HG03565 (cell line): ENCODE results near the gene NUP88.
"Not testable (repeated sequence)": the region's sequence is repeated elsewhere in the genome, so short reads cannot be mapped to it uniquely, and the experiment has no call there.

Source experiments
- ATAC-seq: cut with Tn5 transposase; IDR thresholded peaks from one replicate; pipeline ENCODE4 v1.9.1; 2021; ENCODE audit warnings: mild to moderate bottlenecking, moderate library complexity; ENCODE audit not compliant: unreplicated experiment

NUP88 gene

DNA sequence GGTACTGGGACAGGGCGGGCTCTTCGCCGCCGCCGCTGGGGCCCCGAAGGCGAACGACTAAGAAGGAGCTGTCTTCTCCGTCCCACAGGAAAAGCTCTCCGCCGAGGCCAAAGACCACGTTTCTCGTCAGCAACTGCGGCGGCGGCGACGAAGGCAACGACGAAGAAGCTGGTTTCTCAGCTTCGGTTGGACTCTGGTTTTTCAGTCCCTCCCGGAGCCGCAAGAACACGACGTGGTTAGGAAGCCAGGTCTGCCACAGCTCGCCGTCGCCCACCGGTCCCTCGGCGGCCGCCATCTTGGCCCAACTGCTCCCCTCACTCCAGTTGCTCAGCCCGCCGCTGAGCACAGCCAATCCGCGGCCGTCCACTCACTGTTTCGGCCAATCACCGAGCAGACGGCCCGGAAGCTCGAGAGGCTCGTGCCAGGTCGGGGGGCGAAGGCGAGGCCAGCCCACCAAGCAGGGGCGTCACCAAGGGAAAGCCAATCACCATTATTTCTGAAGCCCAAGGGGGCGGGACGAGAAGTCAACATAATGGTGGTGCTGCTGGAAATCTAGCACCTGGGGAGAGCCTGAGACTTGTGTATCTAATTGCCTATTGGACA is at the start of gene NUP88:
Gene NUP88 (minus strand): TSS at position 307 of the 603 bp plus-strand sequence. CDS start 12 bp downstream, at position 295.
- ATAC-seq = peak; percentile 79

DNA sequence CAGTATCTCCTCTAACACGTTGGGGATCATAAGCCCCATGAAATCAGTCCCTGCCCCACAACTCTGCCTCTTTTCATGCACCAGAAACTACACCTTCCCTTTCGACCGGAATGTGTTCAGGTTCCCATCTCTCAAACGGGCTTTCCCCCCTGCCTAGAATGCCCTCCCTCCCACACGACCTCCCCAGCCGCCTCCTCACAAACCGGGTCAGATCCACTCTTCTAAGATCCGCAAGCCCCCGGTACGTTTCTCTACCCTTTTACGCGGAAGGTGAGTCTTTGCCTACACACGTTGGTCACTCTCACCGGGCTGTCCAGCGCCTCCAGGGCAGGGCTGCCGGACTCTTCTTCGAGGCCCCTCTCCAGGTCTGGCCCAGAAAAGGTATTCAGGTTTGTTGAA is 48.6 kb upstream of the NUP88 start:
- ATAC-seq = no peak

DNA sequence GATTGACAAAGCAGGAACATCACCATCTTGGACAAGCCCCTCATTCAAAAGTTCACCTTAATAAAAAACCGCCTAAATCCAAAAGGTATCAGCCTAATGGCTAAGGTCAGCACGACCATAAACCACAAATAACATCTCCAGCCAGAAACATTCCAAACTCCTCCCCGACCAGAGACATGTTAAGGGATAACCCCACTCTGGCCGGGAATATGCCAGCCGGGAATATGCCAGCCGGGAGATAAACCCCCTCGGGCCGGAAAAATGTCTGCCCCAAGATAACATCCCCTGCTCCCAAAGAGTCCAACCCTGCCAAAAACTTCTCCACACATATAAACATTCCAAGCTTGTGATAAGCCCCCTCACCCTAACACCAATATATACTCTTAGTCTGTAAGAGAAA is 48.0 kb upstream of the NUP88 start:
- no peak for ATAC-seq

DNA sequence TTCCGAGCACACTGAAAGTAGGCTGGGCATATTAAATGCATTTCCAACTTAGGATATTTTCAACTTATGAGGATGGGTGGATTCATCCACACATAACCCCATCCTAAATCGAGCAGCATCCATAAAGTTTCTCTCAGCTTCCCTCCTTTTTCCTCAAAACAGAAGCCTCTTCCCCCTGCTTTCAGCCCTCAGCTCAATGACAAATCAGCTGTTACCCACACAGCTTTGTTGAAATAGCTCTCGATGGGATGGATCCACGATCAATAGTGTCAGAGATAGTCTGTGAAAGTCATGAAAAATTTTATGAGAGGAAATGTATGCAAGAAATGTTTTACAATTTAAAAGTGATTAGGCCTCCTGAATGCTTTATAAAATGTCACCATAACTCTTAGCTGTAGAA is 46.8 kb upstream of the NUP88 start:
- no peak for ATAC-seq

DNA sequence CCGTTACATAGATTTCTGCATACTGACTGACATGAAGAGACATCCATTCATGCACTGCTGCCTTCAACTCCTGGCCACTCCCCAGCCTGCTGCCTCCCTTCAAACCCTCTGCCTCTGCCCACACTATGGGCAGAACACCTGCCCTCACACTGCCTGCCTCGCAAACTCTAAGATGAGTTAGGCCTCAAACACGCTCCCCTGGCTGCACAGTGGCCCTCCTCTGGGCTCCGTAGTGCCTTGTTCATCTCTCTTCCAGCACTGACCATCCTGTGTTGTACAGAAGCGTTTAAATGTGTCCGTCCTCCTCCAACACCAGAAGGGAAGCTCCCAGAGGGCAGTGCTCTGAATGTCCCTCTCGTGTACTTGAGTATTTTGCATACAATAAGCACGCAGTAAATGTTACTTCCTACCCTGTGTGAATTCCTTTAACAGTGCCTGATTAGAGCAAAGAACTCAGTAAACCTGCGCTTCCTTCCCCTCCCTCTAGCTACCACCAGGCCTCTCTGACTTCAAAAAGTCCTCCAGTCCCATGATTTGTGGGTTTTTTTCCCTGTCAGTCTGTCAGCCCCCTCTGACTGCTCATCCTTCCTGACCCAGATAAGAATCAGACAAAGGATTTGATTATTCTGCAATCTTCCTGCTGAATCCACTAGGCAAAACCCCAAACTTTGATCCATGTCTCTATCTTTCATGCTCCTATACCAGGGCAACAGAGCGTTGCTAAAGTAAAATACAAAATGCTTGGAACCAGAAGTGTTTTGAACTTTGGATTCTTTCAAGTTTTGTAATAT is 45.5 kb upstream of the NUP88 start:
- no peak for ATAC-seq

DNA sequence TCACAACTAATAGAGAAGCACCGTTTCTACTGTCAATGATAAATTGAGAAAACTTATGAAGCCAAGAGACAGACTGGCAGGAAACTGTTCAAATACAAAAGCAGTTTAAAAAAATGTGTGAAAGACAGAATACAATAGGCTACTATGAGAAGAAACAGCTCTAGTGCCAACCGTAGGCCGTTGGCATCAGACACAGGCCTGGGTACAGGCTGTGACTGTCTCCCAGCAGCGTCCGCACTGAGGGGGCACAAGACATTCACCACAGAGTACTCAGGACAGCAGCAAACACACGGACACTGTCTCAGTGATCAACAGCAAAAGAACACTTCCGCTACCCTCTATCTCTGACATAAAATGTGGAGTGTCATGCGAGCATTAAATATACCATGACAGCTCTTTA is 27.3 kb upstream of the NUP88 start:
- no peak for ATAC-seq

DNA sequence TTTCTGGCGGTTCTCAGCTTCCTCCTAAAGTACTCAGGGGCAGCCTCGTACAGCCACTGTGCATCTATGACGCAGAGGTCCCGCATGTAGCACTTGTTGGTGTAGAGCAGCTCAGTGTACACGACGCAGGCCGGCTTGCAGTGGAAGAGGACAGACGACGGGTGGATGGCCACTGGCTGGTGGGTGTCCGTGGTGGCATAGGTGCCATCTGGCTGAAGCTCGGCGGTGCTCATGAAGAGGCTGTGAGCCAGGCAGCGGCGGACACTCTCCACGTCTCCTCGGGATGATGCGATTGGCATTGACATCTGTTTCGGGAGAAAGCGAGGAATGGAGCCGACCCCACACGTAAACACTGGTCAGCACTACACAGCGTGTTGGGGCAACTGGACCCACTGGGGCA is 24.7 kb upstream of the NUP88 start:
- ATAC-seq = no peak

DNA sequence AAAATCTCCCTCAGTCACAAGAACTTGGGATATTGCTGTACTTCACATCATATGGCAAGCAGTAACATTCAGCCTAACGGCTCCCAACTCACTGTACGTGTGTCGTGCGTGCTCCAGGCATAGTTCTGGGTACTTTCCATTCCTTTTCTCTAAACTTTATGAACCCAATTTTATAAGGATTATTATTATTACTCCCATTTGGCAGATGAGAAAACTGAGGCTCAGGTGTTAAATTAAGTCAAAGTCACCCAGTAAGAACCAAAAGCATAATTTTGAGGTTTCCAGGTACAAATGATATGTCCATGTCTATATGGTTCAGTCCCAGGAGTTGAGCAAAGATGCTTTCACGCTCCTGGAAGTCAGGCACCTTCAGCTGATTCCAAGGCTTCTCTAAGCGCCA is 24.3 kb upstream of the NUP88 start:
- no peak for ATAC-seq

DNA sequence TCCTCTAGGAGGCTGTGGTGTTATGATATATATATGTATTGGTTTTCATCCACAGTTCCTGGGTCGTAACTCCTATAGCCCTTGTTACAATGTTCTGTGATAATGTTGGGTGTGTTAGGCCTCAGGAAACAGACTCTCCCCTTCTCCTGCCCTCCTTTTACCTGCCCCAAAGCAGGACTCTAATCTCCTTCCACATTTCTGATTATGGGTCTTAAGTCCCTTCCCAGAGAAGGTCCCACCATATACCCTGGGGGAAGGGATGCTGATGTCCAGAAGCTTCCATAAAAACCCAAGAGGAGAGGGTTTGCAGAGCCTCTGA is 19.9 kb upstream of the NUP88 start:
- peak; percentile 5 for ATAC-seq

DNA sequence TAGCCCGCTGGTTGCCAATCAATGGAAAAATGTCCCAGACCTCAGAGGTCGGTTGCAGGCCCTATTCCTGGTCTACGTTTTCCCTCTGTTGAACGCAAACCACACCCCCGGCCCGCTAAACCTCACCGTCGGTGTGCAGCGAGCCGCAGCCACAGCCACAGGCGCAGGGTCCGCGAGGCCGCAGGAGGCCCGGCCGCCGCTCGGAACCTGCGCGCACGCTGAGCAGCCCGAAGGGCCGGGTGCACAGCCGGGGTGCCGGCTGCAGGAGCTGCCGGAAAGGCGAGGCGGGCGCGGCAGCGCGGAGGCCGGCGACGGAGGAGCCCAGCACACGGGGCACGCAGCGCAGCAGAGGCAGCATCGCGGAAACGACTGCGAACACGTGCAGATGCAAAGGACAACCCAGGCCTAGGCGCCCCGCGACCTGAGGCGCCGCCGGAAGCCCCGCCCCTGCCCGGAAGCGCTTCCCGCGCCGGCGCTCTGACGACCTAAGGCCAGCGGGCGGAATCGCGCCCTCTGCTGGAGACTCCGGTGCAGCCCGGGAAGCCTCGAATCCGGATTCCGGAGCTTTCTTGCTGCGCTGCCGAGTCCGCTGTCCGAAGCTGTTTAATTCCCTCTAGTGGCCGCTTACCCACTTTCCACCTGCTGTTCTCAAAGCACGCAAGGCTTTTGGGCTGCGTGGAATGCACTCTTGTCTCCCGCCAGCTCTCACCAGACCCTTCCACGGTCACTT is 19.4 kb upstream of the NUP88 start, which contains the start of gene C1QBP:
Gene C1QBP (minus strand): TSS at position 440 of the 730 bp plus-strand sequence. CDS start 82 bp downstream, at position 358.
- peak; percentile 75 for ATAC-seq

DNA sequence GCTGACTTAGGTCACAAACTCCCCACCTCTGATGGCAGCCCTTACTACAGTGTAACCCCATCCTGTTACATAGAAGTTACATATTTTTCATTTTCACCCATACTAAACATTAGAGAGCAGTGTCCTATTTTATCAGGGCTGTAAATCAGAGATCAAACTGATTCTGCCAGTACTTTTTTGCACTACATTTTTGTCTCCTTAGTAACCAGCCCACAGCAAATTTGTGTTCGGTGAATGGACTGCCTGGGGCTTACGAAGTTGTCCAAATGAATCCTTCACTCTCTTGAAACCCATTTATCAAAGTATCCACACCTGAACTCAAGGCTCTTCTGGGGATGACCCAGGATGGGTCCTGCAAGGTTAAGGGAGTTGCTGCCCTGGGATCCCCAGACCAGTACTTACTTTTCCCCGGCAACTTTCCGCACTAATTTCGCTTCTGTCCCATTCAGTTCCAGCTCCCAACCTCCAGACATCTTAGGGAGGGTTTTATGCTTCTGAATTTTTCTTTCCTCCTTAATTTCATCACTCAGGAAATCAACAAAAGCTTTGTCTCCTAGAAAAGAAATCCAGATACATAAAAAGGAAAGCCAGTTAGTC is 18.4 kb upstream of the NUP88 start:
- ATAC-seq = no peak

DNA sequence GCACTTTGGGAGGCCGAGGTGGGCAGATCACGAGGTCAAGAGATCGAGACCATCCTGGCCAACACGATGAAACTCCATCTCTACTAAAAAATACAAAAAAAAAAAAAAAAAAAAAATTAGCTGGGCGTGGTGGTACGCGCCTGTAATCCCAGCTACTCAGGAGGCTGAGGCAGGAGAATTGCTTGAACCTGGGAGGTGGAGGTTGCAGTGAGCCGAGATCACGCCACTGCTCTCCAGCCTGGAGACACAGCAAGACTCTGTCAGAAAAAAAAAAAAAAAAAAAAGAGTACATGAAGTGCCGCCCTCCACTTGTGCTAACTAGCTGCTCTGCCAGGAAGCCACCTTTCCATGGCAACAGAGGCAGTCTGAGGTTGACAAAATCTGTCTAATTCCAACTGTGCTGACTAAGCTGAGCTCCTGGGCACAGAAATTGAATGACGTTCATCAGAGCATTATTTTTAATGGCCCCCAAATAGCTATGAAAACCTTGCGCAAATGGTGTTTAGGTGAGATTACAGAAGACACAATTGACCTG is 16.4 kb upstream of the NUP88 start:
- ATAC-seq = not testable (repeated sequence)

DNA sequence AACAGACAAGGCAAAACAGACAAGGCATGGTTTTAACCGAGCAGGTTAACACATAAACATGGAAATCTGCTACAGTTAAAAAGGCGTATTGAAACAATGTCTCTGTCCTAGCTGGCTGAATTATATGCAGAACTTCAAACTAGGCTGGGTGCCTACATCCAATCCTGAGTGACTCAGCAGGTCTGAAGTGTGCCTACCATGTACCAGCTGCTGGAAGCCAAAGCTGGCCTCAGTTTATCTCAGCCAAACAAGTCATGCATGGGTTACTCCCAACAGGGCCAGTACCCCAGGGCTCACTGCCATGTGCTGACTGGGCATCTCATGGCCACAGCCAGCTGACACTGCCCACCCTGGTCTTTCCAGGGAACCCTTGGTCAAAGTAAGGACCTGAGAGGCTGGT is 15.5 kb upstream of the NUP88 start:
- ATAC-seq = no peak

DNA sequence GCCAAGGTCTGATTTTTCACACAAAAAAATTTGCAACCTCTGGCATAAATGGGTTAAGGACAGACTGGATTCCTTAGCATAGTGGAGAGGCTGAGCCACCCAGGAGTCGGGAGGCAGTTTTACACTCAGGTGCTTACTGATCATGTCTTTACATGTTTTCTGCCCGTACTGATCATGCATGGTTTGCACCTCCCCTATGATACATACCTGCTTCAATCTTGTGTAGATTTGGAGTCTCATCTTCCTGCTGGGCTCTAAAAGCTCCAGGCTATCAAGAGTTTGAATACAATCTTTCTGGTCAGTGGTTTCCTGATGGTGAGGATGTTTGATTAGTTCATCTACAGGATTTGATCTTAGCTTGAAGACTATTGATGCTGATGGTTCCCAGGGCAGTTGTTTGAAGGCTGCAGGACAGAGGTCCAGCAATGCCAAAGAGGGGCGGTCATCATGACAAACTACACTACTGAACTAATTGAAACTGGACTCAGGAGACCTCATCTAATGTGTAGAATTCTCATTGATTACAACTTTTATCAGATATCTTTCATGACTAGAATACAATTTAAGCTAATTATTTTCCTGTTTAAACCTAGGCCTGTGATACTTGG is 12.6 kb upstream of the NUP88 start:
- no peak for ATAC-seq

DNA sequence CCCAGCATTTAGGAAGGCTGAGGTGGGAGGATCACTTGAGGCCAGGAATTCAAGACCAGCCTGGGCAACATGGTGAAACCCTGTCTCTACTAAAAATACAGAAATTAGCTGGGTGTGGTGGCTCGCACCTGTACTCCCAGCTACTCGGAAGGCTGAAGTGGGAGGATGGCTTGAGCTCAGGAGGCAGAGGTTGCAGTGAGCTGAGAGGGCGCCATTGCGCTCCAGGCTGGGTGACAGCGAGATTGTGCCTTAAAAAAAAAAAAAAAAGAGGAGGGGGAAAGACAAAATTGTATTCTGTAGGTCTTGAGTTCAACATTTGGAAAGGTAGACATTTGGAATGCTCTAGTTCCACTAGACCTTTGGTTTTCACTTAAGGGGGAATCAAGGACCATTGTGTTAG is 11.8 kb upstream of the NUP88 start:
- ATAC-seq = not testable (repeated sequence)

DNA sequence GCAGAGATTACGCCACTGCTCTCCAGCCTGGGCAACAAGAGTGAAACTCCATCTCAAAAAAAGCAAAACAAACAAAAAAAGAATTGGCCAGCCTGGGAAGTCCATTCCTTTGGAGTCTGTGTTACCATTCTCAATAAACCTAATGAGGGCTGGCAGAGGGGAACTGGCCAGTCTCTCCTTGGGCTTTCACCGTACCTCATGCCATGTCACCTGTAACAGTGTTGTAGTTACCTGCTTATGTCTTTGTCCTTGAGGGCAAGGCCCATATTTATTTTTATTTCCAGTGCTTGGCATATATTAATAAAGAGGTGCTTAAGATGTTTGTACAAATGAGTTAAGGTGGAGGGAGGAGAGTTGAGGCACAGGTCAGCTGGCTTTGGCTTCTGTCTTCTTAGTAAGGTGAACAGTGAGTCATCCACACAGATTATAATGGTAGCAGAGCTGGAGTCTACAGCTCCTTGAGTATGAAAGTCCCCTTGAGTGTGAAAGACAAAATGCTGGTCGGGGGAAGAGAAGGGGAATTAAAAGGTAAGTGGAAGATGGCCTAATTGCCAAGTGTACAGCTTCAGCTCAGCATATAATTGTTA is 11.0 kb upstream of the NUP88 start:
- ATAC-seq = no peak

DNA sequence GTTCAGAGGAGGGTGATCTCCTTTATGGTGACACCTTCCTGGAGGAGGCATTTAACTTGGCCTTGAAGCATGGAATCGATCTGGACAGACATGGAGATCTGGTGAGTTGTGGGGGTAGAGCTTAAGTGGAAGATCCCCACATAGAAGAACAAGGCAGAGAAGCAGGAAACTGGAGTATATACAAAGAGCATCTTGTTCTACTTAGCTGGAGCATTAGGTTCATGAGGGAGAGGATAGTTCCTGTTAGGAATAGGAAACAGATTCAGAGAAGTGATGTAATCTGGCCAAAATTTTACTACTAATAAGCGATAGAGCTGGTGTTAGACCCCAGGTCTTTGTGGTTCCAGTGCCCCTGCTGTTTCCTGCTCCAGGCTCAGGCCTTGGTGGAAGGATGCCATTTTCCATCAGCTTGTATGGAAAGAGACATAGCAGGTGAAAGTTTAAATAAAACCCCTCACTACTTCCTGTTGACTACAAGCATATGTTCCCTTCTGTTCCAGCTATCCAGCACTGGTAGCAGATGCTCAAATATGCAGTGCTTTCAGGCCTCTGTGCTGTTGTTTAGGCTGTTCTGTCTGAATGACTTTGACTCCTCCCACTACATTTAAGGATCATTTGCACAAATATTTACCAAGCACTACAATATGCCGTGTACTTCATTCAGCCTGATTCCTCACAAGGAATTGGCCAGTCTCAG is 9.9 kb upstream of the NUP88 start:
- ATAC-seq = no peak

DNA sequence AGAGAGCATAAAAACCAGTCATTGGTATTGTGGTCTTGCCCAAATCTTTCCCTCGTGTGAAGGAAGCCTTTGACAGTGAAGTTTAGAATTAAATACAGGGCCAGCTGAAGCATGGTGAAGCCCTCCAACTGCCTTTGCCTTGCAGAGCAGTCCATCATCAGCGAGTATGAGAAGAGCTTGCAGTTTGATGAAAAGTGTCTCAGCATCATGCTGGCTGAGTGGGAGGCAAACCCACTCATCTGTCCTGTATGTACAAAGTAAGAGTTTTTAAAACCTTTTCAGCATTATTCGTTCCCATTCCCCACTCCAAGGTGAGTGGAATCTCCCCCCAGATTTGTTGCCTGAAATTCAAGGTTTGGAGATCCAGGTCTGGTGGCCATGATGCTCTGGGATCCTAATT is 6.4 kb upstream of the NUP88 start:
- no peak for ATAC-seq

DNA sequence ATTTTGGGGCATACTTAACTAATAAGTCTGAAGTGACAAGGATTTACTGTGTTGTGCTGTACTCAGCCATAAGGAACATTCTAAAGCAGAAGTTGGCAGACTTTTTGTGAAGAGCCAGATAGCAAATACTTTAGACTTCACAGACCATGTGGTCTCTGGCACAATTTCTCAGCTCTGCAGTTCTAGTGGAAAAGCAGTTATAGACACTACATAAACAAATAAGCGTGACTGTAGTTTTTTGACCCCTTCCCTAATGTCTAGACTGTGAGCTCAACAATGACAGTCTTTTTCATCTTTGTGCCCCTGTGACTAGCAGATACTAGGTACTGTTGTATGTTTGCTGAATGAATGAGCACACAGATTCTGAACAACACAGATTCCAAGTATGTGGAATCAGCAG is 5.4 kb upstream of the NUP88 start:
- no peak for ATAC-seq

DNA sequence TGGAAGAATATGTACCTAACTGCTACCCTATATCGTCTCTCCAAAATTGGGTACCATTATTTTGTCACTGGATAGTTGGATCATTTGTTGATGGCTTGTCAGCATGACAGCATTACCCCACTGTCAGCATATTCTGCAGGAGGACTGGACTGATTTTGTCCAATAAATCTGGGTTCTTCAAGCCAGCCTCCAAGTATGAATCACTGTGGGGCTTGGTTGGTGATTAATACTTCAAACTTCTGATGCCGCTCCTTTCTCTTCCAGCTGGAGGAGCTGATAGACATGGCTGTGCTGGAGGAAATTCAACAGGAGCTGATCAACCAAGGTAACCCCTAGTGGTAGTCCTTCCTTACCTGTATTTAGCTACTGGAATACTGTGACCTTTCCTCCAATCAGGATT is 3.0 kb upstream of the NUP88 start:
- no peak for ATAC-seq
